ENCODE measurements around the gene NR1H4.
"Not testable (repeated sequence)": the region's sequence is repeated elsewhere in the genome, so short reads cannot be mapped to it uniquely, and the experiment has no call there.

The NR1H4 gene

DNA sequence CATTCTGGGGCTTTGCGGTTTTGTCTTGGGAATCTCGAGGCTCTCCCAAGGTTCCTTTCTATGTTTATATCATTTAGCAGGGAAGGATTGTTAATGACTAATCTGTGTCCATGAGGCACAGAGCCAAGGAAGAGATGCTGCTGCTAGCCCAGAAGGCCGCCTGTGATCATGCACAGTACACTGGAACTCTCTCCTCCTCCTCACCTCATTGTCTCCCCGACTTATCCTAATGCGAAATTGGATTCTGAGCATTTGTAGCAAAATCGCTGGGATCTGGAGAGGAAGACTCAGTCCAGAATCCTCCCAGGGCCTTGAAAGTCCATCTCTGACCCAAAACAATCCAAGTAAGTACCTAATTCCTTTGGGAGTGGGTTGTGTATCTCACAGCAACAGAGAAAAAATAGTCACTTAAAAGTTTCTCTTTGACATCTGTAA is at the start of gene NR1H4:
NR1H4 (plus strand) TSS at position 151 of the 435 bp plus-strand sequence. CDS start 19,458 bp downstream, outside the sequence.
- DNase-seq, result no peak

DNA sequence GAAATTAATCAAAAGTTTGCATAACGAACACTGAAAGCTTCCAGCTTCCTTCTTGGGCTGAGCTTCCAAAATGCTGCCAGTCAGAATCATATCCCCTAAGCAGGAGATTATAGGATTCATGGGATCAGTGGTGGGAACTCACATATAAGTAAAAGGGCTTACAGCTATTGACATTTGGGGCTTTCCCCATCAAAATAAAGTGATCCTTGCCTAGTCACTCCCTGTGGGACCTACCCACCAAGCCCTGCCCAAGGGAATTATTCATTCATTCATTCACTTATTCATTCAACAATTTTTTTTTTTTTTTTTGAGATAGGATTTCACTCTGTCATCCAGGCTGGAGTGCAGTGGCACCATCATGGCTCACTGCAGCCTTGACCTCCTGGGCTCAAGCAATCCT is 47.5 kb upstream of the NR1H4 start:
- DNase-seq, result no peak

DNA sequence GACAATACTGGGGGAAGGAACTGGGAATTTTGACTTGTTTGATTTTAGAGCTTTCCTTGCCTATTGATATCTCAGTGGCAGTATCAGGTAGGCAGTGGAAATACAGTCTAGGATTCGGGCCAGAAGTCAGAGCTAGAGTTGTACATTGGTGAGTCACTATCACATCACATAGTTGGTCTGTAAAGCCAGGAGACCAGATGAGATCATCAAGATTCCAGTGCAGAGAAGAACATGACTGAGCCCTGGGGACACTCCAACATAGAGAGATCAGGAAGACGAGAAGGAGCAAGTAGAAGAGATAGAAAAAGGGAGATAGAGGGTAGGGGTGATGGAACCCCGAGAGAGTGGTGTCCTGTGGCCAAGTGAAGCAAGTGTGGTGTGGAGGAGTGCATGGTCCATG is 46.6 kb upstream of the NR1H4 start:
- DNase-seq, result no peak

DNA sequence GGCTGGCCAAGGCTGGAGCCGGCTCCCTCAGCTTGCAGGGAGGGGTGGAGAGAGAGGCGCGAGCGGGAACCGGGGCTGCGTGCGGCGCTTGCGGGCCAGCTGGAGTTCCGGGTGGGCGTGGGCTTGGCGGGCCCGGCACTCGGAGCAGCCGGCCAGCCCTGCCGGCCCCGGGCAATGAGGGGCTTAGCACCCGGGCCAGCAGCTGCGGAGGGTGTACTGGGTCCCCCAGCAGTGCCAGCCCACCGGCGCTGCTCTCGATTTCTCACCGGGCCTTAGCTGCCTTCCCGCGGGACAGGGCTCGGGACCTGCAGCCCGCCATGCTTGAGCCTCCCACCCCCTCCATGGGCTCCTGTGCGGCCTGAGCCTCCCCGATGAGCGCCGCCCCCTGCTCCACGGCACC is 43.4 kb upstream of the NR1H4 start:
- DNase-seq, result not testable (repeated sequence)

DNA sequence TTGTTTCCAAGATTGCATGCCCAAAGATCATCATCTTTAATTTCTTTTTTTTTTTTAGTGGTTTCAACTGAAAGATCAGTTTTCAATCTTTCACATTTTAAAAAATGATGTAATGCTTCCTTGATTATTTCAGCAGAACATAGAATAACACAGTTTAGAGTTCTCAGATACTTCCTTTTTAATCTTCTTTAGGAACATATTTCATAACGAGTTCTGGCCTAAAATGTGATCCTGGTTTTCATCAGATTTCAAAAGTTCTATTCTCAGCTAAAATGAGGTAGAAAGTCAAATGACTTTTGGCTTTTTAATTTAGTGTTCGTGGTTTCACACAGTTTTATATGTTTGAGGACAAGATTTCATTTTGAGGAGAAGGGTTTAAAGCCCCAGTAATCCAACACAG is 40.0 kb upstream of the NR1H4 start:
- no peak for DNase-seq

DNA sequence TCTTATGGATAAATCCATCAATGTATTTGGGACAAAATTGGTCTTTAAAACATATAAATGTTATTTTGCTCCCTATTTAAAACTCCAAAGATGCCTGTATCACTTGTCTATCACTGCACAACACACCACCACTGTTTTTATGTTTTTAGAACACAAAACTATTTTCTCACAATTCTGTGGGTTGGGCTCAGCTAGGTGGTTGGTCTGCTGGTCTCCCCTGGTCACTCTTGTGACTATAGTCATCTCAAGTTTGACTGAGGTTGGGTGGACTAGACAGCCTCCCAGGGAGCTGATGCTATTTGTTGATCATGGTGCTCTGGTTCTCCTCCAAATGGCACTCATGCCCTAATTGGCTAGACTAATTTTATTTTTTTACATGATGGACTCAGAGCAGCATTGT is 39.5 kb upstream of the NR1H4 start:
- no peak for DNase-seq

DNA sequence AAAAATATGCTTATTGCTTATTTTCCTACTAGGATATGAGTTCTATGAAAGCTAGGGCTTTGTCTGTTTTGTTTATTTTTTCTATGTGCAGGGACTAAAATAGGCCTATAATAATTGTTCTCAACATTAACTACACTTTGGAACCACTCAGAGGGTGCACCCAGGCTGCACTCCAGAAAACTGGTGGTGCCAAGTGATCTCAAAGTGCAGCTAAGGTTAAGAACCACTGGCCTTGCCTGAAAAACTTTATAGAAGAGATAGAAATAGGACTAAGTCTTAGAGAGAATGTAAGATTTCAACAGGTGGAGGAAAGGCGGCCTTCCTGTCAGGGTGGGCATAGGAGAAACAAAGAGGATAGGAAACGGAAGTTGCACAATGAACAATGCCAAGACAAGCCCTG is 37.7 kb upstream of the NR1H4 start:
- DNase-seq, result no peak

DNA sequence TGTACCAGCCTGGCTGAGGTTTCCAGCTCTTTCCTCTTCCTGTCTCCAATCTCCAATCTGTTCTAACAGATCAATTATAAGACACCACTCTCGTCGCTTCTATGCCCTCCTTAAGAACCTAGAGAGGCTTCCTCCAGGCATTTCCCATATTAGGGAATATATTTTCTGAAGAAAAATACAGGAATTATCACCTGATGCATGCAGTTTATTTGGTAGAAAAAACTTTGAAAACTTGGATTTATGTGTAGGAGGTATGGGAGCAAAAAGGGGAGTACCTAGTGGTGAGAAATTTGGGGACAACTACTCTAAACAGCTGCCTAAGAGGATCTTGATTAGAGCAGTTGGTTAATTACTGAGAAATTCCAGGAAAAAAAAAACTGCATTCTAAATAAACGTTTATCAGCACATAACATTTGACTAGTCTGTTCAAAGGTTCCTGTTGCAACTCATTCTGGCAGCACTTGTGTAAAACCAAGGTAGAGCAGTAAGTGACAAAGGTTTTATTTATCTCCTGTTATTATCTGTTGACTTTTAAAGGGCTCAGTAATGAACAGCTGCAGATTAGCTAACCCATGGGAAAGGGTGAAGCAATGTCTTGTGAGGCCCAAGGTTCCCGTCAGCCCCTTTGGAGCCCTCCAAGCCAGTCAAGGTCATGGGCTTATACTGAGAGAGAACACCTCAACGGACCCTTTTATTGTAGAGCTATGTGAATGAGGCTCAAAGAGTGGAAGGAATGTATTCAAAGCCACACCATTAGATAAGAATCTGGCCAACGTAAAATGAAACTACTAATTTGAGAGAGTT is 36.4 kb upstream of the NR1H4 start:
- no peak for DNase-seq

DNA sequence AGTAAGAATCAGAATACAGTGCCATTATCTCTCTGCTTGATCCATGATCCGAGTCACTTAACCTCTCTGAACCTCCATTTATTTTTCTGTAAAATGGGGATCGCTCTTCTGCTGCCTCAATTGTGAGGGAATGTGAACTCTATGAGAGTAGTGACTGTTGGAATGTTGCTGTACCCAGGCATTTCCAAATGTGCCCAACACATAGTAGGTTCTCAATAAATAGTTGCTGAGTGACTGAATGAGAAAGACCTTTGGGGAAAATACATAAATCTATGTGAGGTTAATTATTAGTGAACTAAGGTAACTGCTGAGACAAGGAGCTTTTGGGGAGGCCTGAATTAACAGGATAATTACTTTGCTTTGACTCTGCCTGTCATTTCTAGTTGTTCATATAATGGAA is 33.9 kb upstream of the NR1H4 start:
- no peak for DNase-seq

DNA sequence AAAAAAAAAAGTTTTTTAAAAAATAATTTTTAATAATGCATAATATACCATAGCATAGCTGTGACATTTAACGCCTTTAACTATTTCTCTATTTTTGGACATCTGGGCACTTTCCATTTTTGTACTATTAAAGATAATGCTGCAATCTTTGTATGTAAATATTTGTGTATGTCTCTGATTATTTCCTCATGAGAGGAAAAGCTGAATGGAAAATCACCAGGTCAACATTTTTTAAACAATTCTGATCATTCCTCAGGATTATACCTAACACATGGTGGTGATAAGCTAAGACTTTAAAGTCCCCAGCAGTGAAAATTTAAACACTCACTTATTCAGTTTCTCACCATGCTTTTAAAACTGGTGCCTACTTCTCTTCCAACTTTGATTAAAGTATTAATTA is 31.3 kb upstream of the NR1H4 start:
- DNase-seq, result no peak

DNA sequence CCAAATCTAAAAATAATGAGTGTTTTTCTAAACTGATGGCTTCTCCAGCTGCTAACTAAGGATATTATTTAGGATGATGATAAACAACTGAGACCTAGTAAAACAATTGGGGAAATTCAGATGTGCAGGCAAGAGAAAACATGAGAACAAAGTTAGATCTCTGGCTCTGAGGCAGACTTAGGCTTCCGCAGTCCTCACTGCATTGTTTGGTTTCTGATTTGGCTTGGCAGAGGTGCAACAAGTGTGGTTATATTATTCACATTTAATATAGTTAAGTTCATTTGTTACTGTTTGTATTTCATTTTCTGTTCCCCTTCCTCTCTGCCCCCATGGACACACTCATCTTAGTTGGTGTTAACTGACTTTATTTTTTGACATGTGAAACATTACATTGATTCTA is 30.2 kb upstream of the NR1H4 start:
- DNase-seq, result no peak

DNA sequence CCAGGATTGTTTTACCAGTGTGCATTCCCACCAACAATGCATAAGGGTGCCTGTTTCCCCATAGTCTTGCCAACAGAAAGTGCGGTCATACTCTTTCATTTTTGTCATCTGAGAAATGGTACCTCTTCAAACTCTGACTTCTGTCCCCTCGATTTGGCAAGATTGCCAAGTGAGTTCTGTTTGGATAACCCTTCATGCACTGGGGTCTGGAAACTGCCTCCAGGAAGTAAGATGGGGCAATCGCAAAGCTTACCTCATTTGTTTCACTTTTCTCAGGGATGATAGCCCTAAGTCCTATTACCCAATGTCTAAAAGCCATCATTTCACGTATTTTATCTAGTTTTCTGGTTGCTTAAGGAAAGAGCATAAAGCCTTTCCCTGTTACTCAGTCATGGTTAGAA is 28.6 kb upstream of the NR1H4 start:
- DNase-seq, result no peak

DNA sequence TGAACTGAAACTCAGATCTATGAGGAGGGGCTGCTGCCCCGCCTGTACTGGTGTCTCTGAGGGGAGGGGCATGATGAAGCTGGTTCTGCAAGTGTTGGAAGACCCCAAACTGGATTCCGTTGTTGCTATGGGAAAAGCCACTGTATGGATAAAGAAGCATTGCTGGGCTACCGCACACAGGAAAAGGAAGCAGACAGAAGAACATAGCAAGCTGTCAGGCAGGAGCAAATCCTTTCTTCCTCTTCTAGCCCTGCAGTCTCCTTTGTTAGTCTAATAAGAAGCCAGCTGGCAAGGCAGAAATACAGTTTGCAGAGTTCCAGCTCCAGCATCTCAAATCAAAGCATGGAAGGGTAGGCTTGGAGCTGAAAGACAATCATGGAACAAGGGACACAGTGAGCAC is 26.3 kb upstream of the NR1H4 start:
- DNase-seq, result no peak

DNA sequence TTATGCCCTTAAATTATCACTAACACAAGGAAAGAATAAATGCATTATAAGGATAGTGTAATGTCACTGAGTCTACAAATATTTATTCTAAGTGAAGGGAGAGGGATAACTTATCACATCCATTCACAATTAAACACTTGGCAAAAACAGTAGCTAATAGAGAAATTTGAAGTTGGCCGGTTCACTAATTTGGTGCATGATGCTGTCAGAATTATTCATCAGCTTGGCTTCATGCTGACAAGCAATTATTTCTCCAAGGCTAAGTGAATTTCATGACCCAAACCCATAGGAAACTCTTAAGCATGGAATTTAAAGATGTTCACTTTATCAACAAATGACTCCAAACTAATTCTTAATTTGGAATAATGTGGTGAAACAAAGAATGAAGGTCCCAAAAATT is 25.0 kb upstream of the NR1H4 start:
- DNase-seq, result no peak

DNA sequence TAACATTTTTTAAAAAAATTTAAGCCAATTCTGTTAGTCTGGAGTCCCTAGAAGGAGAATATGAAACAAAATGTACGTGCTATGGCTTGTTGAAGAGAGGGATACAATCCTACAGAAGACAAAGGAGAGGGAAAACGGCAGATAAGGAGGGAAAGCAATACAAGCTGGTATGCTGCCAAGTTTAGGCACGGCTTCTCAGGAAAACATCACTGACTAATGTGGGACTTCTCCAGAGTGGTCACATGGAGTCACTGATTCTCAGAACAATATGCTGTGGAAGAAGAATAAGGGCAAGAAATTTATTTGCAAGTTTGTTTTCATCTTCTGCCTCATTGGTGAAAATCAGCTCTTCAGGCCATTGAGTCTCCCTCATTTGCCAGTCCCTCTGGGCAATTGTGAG is 22.9 kb upstream of the NR1H4 start:
- DNase-seq, result no peak

DNA sequence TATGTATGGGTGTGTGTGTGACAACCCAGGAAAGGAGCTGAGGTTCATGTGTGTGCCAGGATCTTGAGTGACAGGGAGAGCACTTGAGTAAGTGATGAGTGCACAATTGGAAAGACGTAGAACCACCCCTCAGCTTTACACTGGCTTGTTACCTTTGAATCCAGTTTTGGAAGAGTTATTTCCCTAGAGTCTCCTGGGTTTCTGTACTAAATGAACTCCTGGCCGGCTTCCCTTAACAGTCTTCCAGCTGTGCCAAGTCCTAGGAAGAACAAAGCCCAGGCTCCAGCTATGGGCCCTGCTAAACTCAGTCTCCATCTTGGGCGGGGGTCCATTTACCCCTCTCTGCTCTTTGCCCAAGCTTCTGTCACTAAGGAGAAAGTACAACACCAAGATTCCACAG is 19.7 kb upstream of the NR1H4 start:
- no peak for DNase-seq

DNA sequence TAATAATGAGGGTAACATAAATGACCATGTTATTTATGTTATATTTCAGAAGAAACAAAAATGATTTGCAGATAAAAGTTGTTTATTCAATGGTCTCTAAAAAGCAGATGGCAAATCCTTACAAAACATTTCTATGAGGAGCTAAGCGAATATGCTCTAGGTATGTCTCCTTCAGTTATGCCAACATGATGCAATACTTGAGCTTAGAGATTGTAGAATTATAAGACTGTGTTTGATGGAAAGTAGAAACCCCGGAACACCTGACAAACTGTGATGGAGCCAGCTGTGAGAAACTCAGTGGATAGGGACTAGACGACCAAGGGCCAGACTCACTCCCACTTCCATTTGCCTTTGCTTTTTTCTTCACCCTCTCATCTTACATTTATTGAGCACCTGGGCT is 17.8 kb upstream of the NR1H4 start:
- no peak for DNase-seq

DNA sequence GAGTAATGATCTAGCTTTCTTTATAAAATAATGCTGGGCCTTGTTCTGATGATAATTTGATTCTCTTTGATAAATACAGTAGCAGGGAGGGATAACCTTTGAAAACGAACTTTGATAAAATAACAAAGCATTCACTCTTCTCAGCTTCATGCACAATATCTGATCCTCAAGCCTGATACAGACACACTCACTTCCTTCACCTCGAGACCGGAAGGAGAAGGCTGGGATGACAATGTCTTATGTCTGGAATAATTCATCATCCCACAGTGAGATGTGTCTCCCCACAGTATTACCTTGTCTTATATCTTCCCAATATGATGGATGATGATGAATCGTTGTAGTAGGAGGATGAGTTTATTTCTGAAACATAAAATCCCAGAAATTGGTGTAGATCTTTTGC is 15.5 kb upstream of the NR1H4 start:
- no peak for DNase-seq

DNA sequence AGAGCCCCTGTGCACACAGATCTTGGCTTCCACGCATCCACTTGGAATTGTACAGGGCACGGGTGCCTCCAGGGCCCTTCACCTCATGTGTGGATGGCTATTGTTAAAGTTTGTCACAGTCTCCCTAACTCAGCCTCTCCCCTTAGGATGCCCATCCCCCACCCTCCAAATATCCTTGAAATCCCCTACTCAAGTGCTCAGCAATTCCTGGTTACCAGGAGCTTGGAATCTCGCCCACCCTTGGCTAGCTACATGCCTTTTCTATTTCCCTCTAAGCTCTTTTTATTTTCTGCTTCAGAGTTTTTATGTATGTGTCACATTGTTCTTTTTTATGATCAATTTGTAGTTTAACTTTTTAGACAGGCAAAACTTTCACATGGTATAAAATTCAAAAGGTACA is 13.0 kb upstream of the NR1H4 start:
- DNase-seq, result no peak

DNA sequence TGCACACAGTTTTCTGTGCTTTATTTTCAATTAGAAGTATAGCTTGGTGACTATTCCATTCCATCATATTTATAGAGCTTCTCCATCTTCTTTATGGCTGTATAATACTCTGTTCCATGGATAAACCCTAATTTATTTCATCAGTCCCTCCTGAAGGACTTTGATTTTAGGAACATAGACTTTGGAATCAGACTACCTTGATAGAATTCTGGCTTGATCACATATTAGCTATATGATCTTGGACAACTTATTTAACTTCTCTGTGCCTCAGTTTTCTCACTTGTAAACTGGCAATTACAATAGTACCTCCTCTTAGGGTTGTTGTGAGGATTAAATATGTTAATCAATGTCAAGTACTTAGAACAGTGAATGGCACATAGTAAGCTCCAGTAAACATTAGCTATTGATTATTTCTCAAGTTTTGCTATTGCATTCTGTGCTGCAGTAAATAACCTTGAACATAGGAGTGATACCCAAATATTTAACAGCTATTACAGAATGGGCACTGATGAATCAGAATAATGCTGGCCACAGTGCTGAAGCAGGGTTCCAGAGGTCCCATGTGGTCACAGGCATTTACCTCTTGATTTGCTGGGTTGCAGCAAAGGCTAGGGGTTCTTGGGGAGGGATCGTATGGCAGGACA is 12.2 kb upstream of the NR1H4 start:
- DNase-seq, result no peak

DNA sequence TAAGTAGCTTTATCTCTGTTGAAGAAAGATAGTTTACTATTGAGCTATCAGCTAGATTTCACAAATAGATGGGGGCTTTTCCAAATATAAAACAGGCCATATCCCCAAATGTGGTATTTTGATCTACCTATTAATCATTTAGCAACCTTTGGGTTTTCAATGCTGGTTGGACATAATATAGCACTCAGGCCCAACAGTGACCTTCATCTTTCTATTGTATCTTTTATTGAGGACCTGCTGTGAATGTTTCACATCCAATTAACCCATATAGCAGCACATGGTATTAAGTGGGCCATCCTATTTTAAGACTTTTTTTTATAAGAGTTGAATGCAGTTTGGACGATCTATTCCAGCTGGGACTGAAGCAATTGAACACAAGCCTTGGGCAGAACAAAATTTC is 10.0 kb upstream of the NR1H4 start:
- no peak for DNase-seq

DNA sequence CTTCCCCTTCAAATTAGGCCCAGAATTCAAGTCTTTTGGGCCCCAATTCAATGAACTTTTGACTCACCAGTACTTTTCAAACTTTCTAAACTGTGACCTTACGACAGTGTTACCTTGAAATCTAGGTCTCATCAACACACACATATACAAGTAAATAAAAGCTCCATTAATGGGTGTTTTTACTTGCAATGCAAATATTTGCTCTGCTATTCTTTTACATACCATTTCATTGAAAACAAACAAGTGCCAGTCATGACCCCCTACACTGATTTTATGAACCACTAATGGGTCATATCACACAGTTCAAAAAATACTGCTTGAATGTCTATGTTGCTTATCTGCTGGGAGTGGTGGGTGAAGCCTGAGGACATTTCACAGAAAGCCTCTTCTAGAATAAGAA is 9.1 kb upstream of the NR1H4 start:
- no peak for DNase-seq

DNA sequence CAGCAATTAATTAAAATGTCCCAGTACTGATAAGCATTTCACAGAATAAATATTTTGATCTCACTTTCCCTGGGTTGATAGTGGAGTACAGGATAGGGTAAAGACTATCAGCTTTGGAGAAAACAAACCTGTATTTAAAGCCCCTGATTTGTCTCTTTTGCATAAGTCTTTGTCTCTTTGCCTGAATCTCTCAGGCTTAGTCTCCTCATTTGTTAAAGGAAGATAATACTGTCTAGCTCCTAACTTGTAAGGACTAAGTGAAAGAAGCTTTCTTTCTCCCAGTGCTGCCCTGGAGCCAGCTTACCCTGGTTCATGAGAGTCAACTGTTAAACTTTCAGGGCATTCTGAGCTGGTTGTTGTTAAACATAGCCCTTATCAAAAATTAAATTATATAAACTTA is 5.5 kb upstream of the NR1H4 start:
- no peak for DNase-seq

DNA sequence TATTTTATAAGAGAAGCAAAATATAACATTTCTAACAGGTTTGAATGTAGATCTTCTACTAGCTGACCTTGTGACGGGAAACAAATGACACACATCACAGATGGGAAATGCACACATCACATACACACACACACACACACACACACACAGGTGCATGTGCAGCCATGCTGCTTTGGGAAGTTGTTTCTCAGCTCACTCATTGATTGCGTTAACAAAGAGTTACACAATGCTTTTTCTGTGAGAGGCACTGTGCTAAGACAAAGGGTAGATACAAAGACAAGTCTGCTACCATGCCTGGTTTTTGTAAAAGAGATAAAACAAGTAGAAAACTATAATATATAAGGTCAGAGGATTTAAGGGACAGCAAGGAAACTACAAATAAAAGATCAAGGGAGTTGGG is 1.3 kb upstream of the NR1H4 start:
- DNase-seq, result no peak

Data from GOT3 (cell line).